Retinal pigment epithelial cell (primary cell): Measurements from ENCODE around the gene DSCAML1.

Source experiments
- DNase-seq: peaks from one replicate; pipeline ENCODE4 v3.0.0-alpha.2; 2010; ENCODE audit warnings: low read depth
- H3K4me3 ChIP-seq: 2 replicates; pipeline ENCODE4 v1.5.1; 2011; ENCODE audit warnings: mild to moderate bottlenecking, low read length, control low read depth, moderate library complexity
- TF ChIP-seq, protein P1 (sequence below): conservative IDR thresholded peaks from 2 replicates; pipeline ENCODE4 v1.5.1; 2011; ENCODE audit warnings: low read depth, low read length, control low read depth, inconsistent platforms

Gene DSCAML1

DNA sequence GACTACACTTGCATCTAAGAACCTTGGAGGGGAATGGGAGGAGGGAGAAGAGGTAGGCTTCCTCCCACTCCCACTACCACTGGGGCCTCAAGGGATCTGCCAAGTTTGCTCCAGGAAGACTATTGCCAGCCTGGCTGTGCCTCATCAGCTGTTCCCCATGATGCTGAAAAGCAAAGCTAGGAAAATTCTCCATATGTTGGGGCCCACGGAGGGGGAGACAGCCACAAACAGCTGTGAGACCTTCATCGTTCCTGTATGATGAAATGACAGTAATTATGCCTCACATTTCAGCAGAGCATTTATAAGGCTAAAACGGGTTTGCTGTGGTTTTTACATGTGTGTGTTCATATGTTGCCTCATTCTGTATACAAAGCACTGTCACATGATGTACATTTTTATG, 6.7 kb downstream of the DSCAML1 start:
- H3K4me3 ChIP-seq, result no peak overlapping the region
- no peak for DNase-seq
- TF ChIP-seq, protein P1, sequence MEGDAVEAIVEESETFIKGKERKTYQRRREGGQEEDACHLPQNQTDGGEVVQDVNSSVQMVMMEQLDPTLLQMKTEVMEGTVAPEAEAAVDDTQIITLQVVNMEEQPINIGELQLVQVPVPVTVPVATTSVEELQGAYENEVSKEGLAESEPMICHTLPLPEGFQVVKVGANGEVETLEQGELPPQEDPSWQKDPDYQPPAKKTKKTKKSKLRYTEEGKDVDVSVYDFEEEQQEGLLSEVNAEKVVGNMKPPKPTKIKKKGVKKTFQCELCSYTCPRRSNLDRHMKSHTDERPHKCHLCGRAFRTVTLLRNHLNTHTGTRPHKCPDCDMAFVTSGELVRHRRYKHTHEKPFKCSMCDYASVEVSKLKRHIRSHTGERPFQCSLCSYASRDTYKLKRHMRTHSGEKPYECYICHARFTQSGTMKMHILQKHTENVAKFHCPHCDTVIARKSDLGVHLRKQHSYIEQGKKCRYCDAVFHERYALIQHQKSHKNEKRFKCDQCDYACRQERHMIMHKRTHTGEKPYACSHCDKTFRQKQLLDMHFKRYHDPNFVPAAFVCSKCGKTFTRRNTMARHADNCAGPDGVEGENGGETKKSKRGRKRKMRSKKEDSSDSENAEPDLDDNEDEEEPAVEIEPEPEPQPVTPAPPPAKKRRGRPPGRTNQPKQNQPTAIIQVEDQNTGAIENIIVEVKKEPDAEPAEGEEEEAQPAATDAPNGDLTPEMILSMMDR, result no peak

- DNase-seq, result no peak
- TF ChIP-seq, protein P1, result no peak
- H3K4me3 ChIP-seq, result no peak overlapping the region
Observed at GRCh38 chr11:117789241-117789640, 7.8 kb downstream of the DSCAML1 start.

- no peak overlapping the region for H3K4me3 ChIP-seq
- TF ChIP-seq, protein P1, result no peak
- DNase-seq, result no peak
Observed at GRCh38 chr11:117786135-117786870, 10.7 kb downstream of the DSCAML1 start.

DNA sequence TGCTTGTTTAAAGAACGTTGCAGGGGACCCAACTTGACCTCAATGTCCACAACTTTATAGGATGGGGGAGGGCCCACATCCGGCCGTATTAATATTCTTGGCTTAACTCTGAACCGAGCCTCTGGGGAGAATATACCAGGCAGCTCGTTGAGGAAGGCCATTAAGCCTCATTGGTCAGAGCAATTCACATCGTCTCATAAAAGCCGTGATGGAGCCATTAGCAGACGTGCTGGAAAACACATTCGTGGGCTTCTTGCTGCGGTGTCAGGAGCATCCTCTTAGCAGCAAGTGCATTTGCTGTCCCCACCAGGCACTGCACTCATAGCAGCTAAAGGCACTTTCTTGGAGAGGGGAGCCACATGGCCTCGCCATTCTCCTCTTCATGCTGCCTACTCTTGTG, 14.9 kb downstream of the DSCAML1 start:
- no peak overlapping the region for H3K4me3 ChIP-seq
- TF ChIP-seq, protein P1, result no peak
- no peak for DNase-seq

DNA sequence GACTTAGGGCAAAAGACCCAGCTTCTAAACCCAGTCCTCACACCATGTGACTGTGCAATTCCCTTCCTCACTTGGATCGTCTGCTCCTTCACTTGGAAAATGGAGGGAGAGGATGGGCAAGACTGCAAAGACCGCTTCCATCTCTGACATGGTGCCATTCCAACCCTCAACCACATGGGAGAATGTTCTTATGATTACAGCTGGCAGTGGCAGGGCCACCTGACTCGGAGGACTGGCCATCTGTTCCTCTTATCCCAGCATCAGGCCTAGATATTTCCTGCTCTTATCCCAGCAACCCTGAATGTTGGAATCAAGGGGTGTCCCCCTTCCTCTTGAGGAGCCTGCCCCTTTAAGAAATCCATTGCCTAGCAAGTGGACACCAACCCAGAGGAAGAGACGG, 15.4 kb downstream of the DSCAML1 start:
- DNase-seq, result no peak
- TF ChIP-seq, protein P1, result no peak
- H3K4me3 ChIP-seq, result no peak overlapping the region

DNA sequence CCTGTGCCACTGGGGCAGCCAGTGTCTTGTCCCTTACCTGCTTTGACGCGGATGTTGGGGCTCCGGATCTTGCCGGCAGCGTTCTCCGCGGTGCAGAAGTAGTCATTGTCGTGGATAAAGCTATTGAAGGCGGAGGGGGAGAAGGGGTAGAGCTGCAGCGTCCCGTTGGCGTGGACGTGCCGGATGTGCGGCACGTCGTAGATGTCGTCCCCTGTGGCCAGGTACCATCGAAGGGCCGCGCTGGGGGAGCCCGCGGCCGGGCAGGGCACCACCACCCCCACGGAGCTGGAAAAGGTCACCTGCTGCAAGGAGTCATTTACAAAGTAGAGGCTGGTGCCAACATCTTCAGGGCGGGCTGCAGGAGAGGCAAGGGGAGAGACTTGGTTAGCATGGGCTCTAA, 16.6 kb downstream of the DSCAML1 start:
- no peak for DNase-seq
- H3K4me3 ChIP-seq, result no peak overlapping the region
- TF ChIP-seq, protein P1, result no peak

GRCh38 chr11:117774553-117774952, 22.5 kb downstream of the DSCAML1 start:
- DNase-seq, result no peak
- no peak overlapping the region for H3K4me3 ChIP-seq
- TF ChIP-seq, protein P1, result no peak
